Activated T-cell treated with anti-CD3 and anti-CD28 coated beads, Interleukin-2, amount 50 U/mL, for 4 hours (primary cell): ENCODE measurements around the gene GPR37L1. TPM values are rescaled to one million over a fixed set of nuclear protein-coding genes. Genes with fewer than 3 reads are reported as not detected.
A peak's percentile ranks its signal among the peaks of the same experiment; 100 is the strongest.
"Not testable (repeated sequence)": the region's sequence is repeated elsewhere in the genome, so short reads cannot be mapped to it uniquely, and the experiment has no call there.

Experiments used
- ATAC-seq, 2 donors: fragments of 200-7000 bp; cut with Tn5 transposase; one replicate each; pipeline ENCODE4 v1.10.0; 2021
- DNase-seq: peaks from one replicate; pipeline ENCODE4 v3.0.0-alpha.2; 2020
- H3K27me3 Mint-ChIP-seq: one replicate; pipeline ENCODE4 v1.8.0; 2021; ENCODE audit warnings: low read depth, mixed read lengths
- H3K36me3 Mint-ChIP-seq: one replicate; pipeline ENCODE4 v1.8.0; 2022; ENCODE audit warnings: mixed read lengths; ENCODE audit not compliant: insufficient read depth
- H3K4me1 Mint-ChIP-seq: one replicate; pipeline ENCODE4 v1.8.0; 2021; ENCODE audit warnings: low read depth, mixed read lengths
- H3K4me3 Mint-ChIP-seq: one replicate; pipeline ENCODE4 v1.8.0; 2021; ENCODE audit warnings: mild to moderate bottlenecking, moderate library complexity, mixed read lengths
- H3K9me3 Mint-ChIP-seq: one replicate; pipeline ENCODE4 v1.8.0; 2021; ENCODE audit warnings: mixed read lengths
- total RNA-seq, 3 donors: library from RNA; stranded (reverse); gene quantifications; one replicate each; pipeline ENCODE4 v1.2.1, GENCODE V29; 2021

GPR37L1 gene
- total RNA-seq, 3 donors from 2014 or later: not detected

GRCh38 chr1:202171292-202172014 lies 48.7 kb downstream of the GPR37L1 start:
- Mint-ChIP-seq H3K9me3 (no peaks in the 10 kb centered on the region), H3K27me3 (no peaks in the 10 kb centered on the region), H3K4me1 (peaks cover 6% of the 10 kb centered on the region), H3K4me3 (no peak overlapping the region), H3K36me3 (no peaks in the 10 kb centered on the region)
- ATAC-seq (peak in 1 of 2 donors; percentile 14), DNase-seq (no peak)

GRCh38 chr1:202172015-202172355 lies 49.3 kb downstream of the GPR37L1 start:
- Mint-ChIP-seq H3K4me3 (no peak overlapping the region), H3K36me3 (no peaks in the 10 kb centered on the region), H3K9me3 (no peaks in the 10 kb centered on the region), H3K27me3 (no peaks in the 10 kb centered on the region), H3K4me1 (peaks cover 3% of the 10 kb centered on the region)
- ATAC-seq (peak in 1 of 2 donors; percentile 18), DNase-seq (no peak)

GRCh38 chr1:202173993-202174392 lies 51.3 kb downstream of the GPR37L1 start:
- no peak for DNase-seq
- Mint-ChIP-seq H3K4me3 (no peak overlapping the region), H3K27me3 (no peaks in the 10 kb centered on the region)

GRCh38 chr1:202176949-202177927 lies 54.5 kb downstream of the GPR37L1 start:
- DNase-seq (no peak), ATAC-seq (no peak)
- H3K9me3 Mint-ChIP-seq: no peaks in the 10 kb centered on the region
- H3K27me3 Mint-ChIP-seq: no peaks in the 10 kb centered on the region
- H3K4me3 Mint-ChIP-seq: no peak overlapping the region
- no peaks in the 10 kb centered on the region for H3K4me1 Mint-ChIP-seq
- H3K36me3 Mint-ChIP-seq: no peaks in the 10 kb centered on the region

More at GRCh38 chr1:202173993-202174392, 51.3 kb downstream of the GPR37L1 start:
- Mint-ChIP-seq H3K9me3 (no peaks in the 10 kb centered on the region), H3K4me1 (no peaks in the 10 kb centered on the region), H3K36me3 (no peaks in the 10 kb centered on the region)
- no peak for ATAC-seq

GRCh38 chr1:202179828-202180750 lies 57.4 kb downstream of the GPR37L1 start:
- ATAC-seq (no peak), DNase-seq (no peak)
- no peak overlapping the region for H3K4me3 Mint-ChIP-seq
- H3K27me3 Mint-ChIP-seq: no peaks in the 10 kb centered on the region
- H3K9me3 Mint-ChIP-seq: no peaks in the 10 kb centered on the region
- no peaks in the 10 kb centered on the region for H3K36me3 Mint-ChIP-seq
- H3K4me1 Mint-ChIP-seq: peaks cover 7% of the 10 kb centered on the region

GRCh38 chr1:202180751-202181139 lies 58.0 kb downstream of the GPR37L1 start:
- ATAC-seq: not testable (repeated sequence)

GRCh38 chr1:202181586-202181985 lies 58.9 kb downstream of the GPR37L1 start:
- H3K36me3 Mint-ChIP-seq: no peaks in the 10 kb centered on the region
- H3K9me3 Mint-ChIP-seq: no peaks in the 10 kb centered on the region
- peaks cover 7% of the 10 kb centered on the region for H3K4me1 Mint-ChIP-seq
- no peaks in the 10 kb centered on the region for H3K27me3 Mint-ChIP-seq
- DNase-seq: no peak
- H3K4me3 Mint-ChIP-seq: no peak overlapping the region
- no peak for ATAC-seq

More at GRCh38 chr1:202180751-202181139, 58.0 kb downstream of the GPR37L1 start:
- DNase-seq, H3K27me3 Mint-ChIP-seq, H3K4me1 Mint-ChIP-seq, H3K9me3 Mint-ChIP-seq, H3K4me3 Mint-ChIP-seq, H3K36me3 Mint-ChIP-seq: not testable (repeated sequence)

- Mint-ChIP-seq H3K4me3 (no peak overlapping the region), H3K4me1 (peaks cover 7% of the 10 kb centered on the region), H3K36me3 (no peaks in the 10 kb centered on the region), H3K27me3 (no peaks in the 10 kb centered on the region), H3K9me3 (no peaks in the 10 kb centered on the region)
- ATAC-seq (no peak), DNase-seq (no peak)
Observed at GRCh38 chr1:202182040-202182877, 59.5 kb downstream of the GPR37L1 start.

Other genes starting within 250 kb of the GPR37L1 start
- under 1 TPM; 0.19 to 0.40 (median 0.37) TPM for gene SHISA4, start 234.0 kb upstream of the GPR37L1 start, total RNA-seq
- under 1 TPM in 2 of 3 donors, not detected in 1; 0.08 to 0.14 TPM for gene LMOD1, start 176.4 kb upstream of the GPR37L1 start, total RNA-seq
- gene TIMM17A, start 167.4 kb upstream of the GPR37L1 start, total RNA-seq: 100 to 1,000 TPM; 144 to 160 (median 146) TPM
- gene RNPEP, start 140.3 kb upstream of the GPR37L1 start, total RNA-seq: 10 to 100 TPM; 14.3 to 20.2 (median 17.5) TPM
- gene ELF3, start 112.3 kb upstream of the GPR37L1 start, total RNA-seq: 1 to 10 TPM in 2 of 3 donors, under 1 TPM in 1; 0.87 to 1.4 (median 1.0) TPM
- gene ARL8A, start 21.8 kb downstream of the GPR37L1 start, total RNA-seq: 10 to 100 TPM; 48.9 to 55.0 (median 52.1) TPM
- 100 to 1,000 TPM; 304 to 352 (median 331) TPM for gene PTPN7, start 37.7 kb downstream of the GPR37L1 start, total RNA-seq
- under 1 TPM in 2 of 3 donors, not detected in 1; 0.08 to 0.21 TPM for gene LGR6, start 70.9 kb downstream of the GPR37L1 start, total RNA-seq
- gene UBE2T, start 219.0 kb downstream of the GPR37L1 start, total RNA-seq: 10 to 100 TPM; 45.2 to 62.3 (median 60.6) TPM
- 1 to 10 TPM; 4.7 to 8.1 (median 5.4) TPM for gene PPP1R12B, start 225.8 kb downstream of the GPR37L1 start, total RNA-seq